Kidney epithelial cell (primary cell): ENCODE measurements around the gene IGIP. TPM values are rescaled to one million over a fixed set of nuclear protein-coding genes. Genes with fewer than 3 reads are reported as not detected.
"Not testable (repeated sequence)": the region's sequence is repeated elsewhere in the genome, so short reads cannot be mapped to it uniquely, and the experiment has no call there.

ENCODE experiments used
- DNase-seq: peaks from one replicate; pipeline ENCODE4 v3.0.0-alpha.2; 2010; ENCODE audit warnings: low read depth
- H3K27me3 ChIP-seq: 2 replicates; pipeline ENCODE4 v1.6.0; 2011; ENCODE audit warnings: low read length; ENCODE audit not compliant: control insufficient read depth, insufficient read depth
- H3K36me3 ChIP-seq: 2 replicates; pipeline ENCODE4 v1.5.1; 2011; ENCODE audit warnings: low read length; ENCODE audit not compliant: control insufficient read depth, insufficient read depth
- H3K4me3 ChIP-seq: 2 replicates; pipeline ENCODE4 v1.5.1; 2011; ENCODE audit warnings: low read depth, mild to moderate bottlenecking, control low read depth, low read length
- CTCF ChIP-seq: IDR thresholded peaks from 2 replicates; pipeline ENCODE4 v1.5.1; 2011; ENCODE audit warnings: mild to moderate bottlenecking, moderate library complexity, low read length, control low read depth, inconsistent platforms; ENCODE audit not compliant: insufficient read depth, poor library complexity, severe bottlenecking
- total RNA-seq: library from RNA; depleted of rRNA; stranded (reverse); fragments of >200 nt; gene quantifications from 2 replicates; pipeline ENCODE4 v1.2.3, GENCODE V29; 2015

The IGIP gene
- total RNA-seq, 1 donor from 2014 or later: 4.1 TPM

DNA sequence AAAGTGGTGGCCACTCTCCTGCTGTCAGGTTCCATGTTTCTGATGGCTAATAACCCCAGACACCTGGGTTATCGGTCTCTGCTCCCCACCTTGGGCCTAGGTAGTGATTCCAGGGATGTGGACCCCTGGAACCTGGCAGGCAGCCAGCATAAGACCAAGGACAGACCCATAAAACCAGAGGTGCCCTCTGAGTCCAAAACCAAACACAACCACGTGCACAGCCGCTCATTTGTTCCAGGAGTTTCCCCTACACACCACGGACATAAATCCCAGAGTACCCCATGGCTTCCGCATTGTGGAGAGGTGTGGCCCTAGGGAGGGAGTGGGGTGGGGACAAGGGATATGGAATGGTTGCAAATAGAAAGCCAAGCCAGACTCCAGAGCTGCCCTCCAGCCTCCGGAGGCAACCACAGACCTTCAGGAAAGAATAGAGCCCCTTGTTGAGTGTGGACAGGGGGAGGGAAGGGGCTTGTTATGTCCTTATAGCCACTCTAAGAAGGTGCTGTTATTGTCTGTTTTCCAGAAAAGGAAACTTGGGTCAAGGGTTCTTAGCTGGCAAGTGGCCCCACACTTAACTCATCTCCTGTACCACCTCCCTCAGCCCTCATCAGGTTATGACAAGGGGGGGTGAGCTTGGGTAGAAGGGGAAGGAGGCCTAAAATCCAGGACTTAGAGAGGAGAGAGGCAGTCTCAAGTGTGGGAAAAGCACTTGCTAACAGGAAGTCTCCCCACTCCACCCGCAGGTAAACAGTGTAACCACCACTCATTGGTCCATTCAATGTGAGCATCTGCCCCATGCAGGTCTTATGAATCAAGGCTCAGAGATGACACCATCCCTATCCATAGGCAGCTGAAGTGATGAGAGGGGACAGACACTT is 25.6 kb downstream of the IGIP start:
- no peak for DNase-seq
- no peak overlapping the region for H3K4me3 ChIP-seq
- TF ChIP-seq CTCF: no peak
- no peaks in the 10 kb centered on the region for H3K36me3 ChIP-seq
- peaks cover 9% of the 10 kb centered on the region for H3K27me3 ChIP-seq

DNA sequence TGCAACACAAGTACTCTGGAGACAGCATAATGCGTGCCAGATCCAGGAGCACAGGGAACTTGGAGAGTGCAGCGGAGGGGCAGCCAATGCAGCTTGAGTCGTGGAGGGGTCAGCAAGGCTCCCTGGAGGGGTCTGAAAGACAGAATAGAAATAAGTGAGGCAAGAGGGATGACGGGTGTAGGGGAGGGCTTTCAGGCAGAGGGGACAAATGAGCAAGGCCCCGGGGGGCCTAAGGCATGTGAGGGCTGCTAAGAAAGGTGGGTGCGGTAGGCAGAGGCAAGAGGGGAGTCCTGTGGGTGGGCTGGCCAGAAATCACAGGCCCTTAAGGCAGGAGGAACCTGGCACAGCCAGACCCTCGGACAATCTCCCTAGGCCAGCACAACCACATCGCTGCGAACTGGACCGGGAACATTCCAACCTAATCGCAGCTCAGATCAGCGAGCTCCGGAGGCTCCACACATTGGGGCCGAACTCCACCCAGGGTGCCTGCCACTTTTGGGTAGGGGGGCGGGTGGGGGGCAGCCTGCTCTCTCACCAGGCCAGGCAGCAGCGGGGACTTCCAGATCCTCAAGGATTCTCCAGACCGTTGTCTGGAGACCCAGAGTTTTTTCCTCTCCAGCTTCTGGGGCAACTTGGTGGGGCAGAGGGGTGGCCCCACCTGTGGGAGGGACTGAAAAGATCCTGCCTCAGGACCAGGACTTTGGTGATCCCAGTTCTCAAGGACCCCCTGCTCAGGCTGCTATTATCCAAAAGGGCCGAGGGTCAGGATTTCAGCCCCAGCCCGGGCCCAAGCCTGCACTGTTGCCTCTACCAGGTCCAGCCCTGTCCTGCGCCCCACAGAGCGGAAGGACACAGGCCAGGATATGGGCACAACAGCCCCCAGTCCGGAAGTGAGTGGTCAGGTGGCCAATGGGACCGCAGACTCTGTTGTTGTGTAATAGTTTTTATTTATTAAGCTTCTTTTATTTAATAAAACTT is 26.6 kb downstream of the IGIP start:
- Histone ChIP-seq H3K27me3 (peaks cover 6% of the 10 kb centered on the region), H3K36me3 (no peaks in the 10 kb centered on the region), H3K4me3 (no peak overlapping the region)
- DNase-seq: no peak
- TF ChIP-seq CTCF: no peak

GRCh38 chr5:140153255-140153654 is 27.5 kb downstream of the IGIP start:
- DNase-seq: no peak
- Histone ChIP-seq H3K27me3 (peaks cover 2% of the 10 kb centered on the region), H3K4me3 (no peak overlapping the region), H3K36me3 (no peaks in the 10 kb centered on the region)
- no peak for TF ChIP-seq CTCF

- DNase-seq: no peak
- no peak overlapping the region for H3K4me3 ChIP-seq
- no peak for TF ChIP-seq CTCF
- no peaks in the 10 kb centered on the region for H3K36me3 ChIP-seq
- peaks cover 2% of the 10 kb centered on the region for H3K27me3 ChIP-seq
Measured at GRCh38 chr5:140153905-140154304, 28.2 kb downstream of the IGIP start.

DNA sequence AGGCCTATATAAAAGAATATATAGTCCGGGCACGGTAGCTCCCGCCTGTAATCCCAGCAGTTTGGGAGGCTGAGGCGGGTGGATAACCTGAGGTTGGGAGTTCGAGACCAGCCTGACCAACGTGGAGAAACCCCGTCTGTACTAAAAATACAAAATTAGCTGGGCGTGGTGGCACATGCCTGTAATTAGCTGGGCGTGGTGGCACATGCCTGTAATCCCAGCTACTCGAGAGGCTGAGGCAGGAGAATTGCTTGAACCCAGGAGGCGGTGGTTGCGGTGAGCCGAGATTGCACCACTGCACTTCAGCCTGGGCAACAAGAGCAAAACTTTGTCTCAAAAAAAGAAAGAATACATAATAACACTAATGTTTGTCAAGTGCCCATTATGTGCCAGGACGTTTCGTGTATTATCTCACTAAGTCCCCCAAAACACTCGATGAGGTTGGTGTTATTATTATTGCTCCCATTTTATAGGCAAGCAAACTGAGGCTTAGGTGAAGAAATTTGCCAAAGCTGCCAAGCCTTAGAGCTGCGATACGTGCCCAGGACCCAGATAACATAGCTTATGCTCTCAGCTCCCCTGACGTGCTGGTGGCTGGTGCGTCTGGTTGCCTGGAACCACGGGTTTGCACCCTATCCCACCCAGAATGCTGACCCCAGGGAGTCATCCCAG is 29.1 kb downstream of the IGIP start:
- not testable (repeated sequence) for H3K36me3 ChIP-seq, H3K4me3 ChIP-seq, DNase-seq, H3K27me3 ChIP-seq
